HG03521 (cell line): ENCODE data around the gene SRPK1.
"Not testable (repeated sequence)": the region's sequence is repeated elsewhere in the genome, so short reads cannot be mapped to it uniquely, and the experiment has no call there.

Experiments
- ATAC-seq: cut with Tn5 transposase; IDR thresholded peaks from one replicate; pipeline ENCODE4 v1.9.1; 2021; ENCODE audit warnings: mild to moderate bottlenecking, moderate library complexity; ENCODE audit not compliant: unreplicated experiment

SRPK1 gene

GRCh38 chr6:35931873-35932272 lies 11.0 kb upstream of the SRPK1 start:
- not testable (repeated sequence) for ATAC-seq

- no peak for ATAC-seq
Observed at GRCh38 chr6:35931120-35931561, 10.2 kb upstream of the SRPK1 start.

GRCh38 chr6:35929601-35930000 lies 8.7 kb upstream of the SRPK1 start:
- ATAC-seq: no peak

- no peak for ATAC-seq
Observed at GRCh38 chr6:35926509-35927215, 5.8 kb upstream of the SRPK1 start.

GRCh38 chr6:35925961-35926360 lies 5.1 kb upstream of the SRPK1 start:
- ATAC-seq: no peak

- ATAC-seq: no peak
Observed at GRCh38 chr6:35924146-35924545, 3.2 kb upstream of the SRPK1 start.

GRCh38 chr6:35922139-35922554 lies 1.2 kb upstream of the SRPK1 start:
- ATAC-seq: no peak

- ATAC-seq: peak; percentile 24
Observed at GRCh38 chr6:35919827-35920751, 809 bp downstream of the SRPK1 start.

- ATAC-seq: no peak
Observed at GRCh38 chr6:35919085-35919826, 1.6 kb downstream of the SRPK1 start.

GRCh38 chr6:35916893-35917292 lies 4.0 kb downstream of the SRPK1 start:
- ATAC-seq: not testable (repeated sequence)

- ATAC-seq: no peak
Observed at GRCh38 chr6:35916056-35916455, 4.8 kb downstream of the SRPK1 start.

GRCh38 chr6:35914536-35914935 lies 6.4 kb downstream of the SRPK1 start:
- ATAC-seq: no peak

GRCh38 chr6:35911871-35912653 lies 8.8 kb downstream of the SRPK1 start:
- ATAC-seq: no peak

GRCh38 chr6:35909571-35909970 lies 11.3 kb downstream of the SRPK1 start:
- ATAC-seq: not testable (repeated sequence)

- not testable (repeated sequence) for ATAC-seq
Observed at GRCh38 chr6:35908753-35909401, 12.0 kb downstream of the SRPK1 start.

GRCh38 chr6:35907750-35908149 lies 13.1 kb downstream of the SRPK1 start:
- ATAC-seq: no peak

GRCh38 chr6:35906499-35906846 lies 14.4 kb downstream of the SRPK1 start:
- ATAC-seq: no peak

- ATAC-seq: no peak
Observed at GRCh38 chr6:35905841-35906498, 14.9 kb downstream of the SRPK1 start.

GRCh38 chr6:35905141-35905785 lies 15.6 kb downstream of the SRPK1 start:
- ATAC-seq: no peak
